PC-9 (cell line): ENCODE results near the gene PBX3. TPM values are rescaled to one million over a fixed set of nuclear protein-coding genes. Genes with fewer than 3 reads are reported as not detected.

Experiments used
- BruUV-seq: library from RNA; stranded (reverse); fragments of 400-500 nt; replicated peaks from 2 replicates; lab custom pipeline; 2021; lab: Mats Ljungman, UMichigan
- CTCF ChIA-PET: fragments of 300-600 bp; sonication (Branson Sonifier 250); formaldehyde crosslinking; loops from one replicate; lab custom pipeline; 2022; ENCODE audit warnings: antibody characterized with exemption; lab: Charles Lee
- POLR2A ChIA-PET: fragments of 300-600 bp; sonication (Branson Sonifier 250); formaldehyde crosslinking; loops from one replicate; lab custom pipeline; 2022; ENCODE audit warnings: antibody characterized with exemption; ENCODE audit not compliant: unreplicated experiment; lab: Charles Lee
- DNase-seq, 2 experiments: peaks; one replicate each; pipeline versions ENCODE4 v3.0.0 to v3.0.0-alpha.2; 2015 to 2022; ENCODE audit warnings: mixed read lengths in 1 of 2
- H2AFZ ChIP-seq: fragments of 200-600 bp; sonication (generic); 2 replicates; pipeline ENCODE4 v1.8.1; 2017; ENCODE audit warnings: antibody characterized with exemption
- H3F3A ChIP-seq: fragments of 200-600 bp; sonication (generic); 2 replicates; pipeline ENCODE4 v1.8.1; 2017; ENCODE audit warnings: antibody characterized with exemption, mild to moderate bottlenecking, low read depth; ENCODE audit not compliant: insufficient read depth
- H3K27ac ChIP-seq: fragments of 200-600 bp; sonication (generic); 2 replicates; pipeline ENCODE4 v1.6.1; 2016; ENCODE audit warnings: mixed run types
- H3K27me3 ChIP-seq: fragments of 200-600 bp; sonication (generic); 2 replicates; pipeline ENCODE4 v1.6.1; 2016; ENCODE audit warnings: low read depth, mixed run types; ENCODE audit not compliant: insufficient read depth
- H3K36me3 ChIP-seq: fragments of 200-600 bp; sonication (generic); 2 replicates; pipeline ENCODE4 v1.6.1; 2016; ENCODE audit warnings: low read depth, mixed run types
- H3K4me1 ChIP-seq: fragments of 200-600 bp; sonication (generic); replicated peaks from 2 replicates; pipeline ENCODE4 v1.6.1; 2016; ENCODE audit warnings: mixed run types; ENCODE audit not compliant: insufficient read depth
- H3K4me2 ChIP-seq: fragments of 200-600 bp; sonication (generic); 2 replicates; pipeline ENCODE4 v1.6.1; 2017; ENCODE audit warnings: mixed run types
- H3K4me3 ChIP-seq: fragments of 200-600 bp; sonication (generic); 2 replicates; pipeline ENCODE4 v1.6.1; 2016; ENCODE audit warnings: mixed run types
- H3K79me2 ChIP-seq: fragments of 200-600 bp; sonication (generic); 2 replicates; pipeline ENCODE4 v1.6.1; 2017; ENCODE audit warnings: low read depth, mixed run types
- H3K9me2 ChIP-seq: fragments of 200-600 bp; sonication (generic); 2 replicates; pipeline ENCODE4 v1.8.1; 2017; ENCODE audit warnings: mild to moderate bottlenecking; ENCODE audit not compliant: insufficient read depth
- H3K9me3 ChIP-seq: fragments of 200-600 bp; sonication (generic); 2 replicates; pipeline ENCODE4 v1.8.1; 2016; ENCODE audit warnings: low read depth; ENCODE audit not compliant: insufficient read depth
- H4K20me1 ChIP-seq: fragments of 200-600 bp; sonication (generic); 2 replicates; pipeline ENCODE4 v1.8.1; 2017; ENCODE audit not compliant: insufficient read depth
- CTCF ChIP-seq: fragments of 200-600 bp; sonication (generic); conservative IDR thresholded peaks from 2 replicates; pipeline ENCODE4 v1.6.1; 2017; ENCODE audit warnings: mixed run types, antibody characterized with exemption, mild to moderate bottlenecking, moderate library complexity
- EZH2 ChIP-seq: fragments of 200-600 bp; sonication (generic); IDR thresholded peaks from 2 replicates; pipeline ENCODE4 v1.8.0; 2017; ENCODE audit warnings: antibody characterized with exemption, low read depth
- intact Hi-C: fragments of 100-400 bp; cut with micrococcal nuclease; formaldehyde crosslinking; loops from one replicate; pipeline ENCODE4 v1.10.0; 2022; ENCODE audit not compliant: unreplicated experiment
- total RNA-seq: library from RNA; stranded (reverse); gene quantifications from 2 replicates; pipeline ENCODE4 v1.2.3, GENCODE V29; 2021

Gene PBX3
- total RNA-seq, 1 experiment from 2014 or later = 18.3 TPM

- H3K36me3 ChIP-seq = no peaks in the 10 kb centered on the region
- intact Hi-C loops = no loop called here
- no peaks in the 10 kb centered on the region for H3K9me2 ChIP-seq
- H4K20me1 ChIP-seq = no peaks in the 10 kb centered on the region
- no peak overlapping the region for H3K27ac ChIP-seq
- no peaks in the 10 kb centered on the region for H3K79me2 ChIP-seq
- H3K27me3 ChIP-seq = peaks cover 7% of the 10 kb centered on the region; the same call in 1 of the 2 replicates
- DNase-seq = no peak
- no peak for TF ChIP-seq EZH2
- TF ChIP-seq CTCF = no peak
- no peak overlapping the region for H3K4me3 ChIP-seq
- H3K4me2 ChIP-seq = no peak overlapping the region
- no peaks in the 10 kb centered on the region for H3K9me3 ChIP-seq
- no peak overlapping the region for H2AFZ ChIP-seq
- H3K4me1 ChIP-seq = no peaks in the 10 kb centered on the region
- H3F3A ChIP-seq = no peaks in the 10 kb centered on the region
- POLR2A ChIA-PET = interaction anchor here (0.6 kb wide), 1 partner anchor 8 kb away, joined by 4 read pairs; no protein-coding TSS in a partner anchor
- CTCF ChIA-PET = interaction anchor here (0.7 kb wide), 1 partner anchor 119 kb away, joined by 8 read pairs; no protein-coding TSS in a partner anchor
- no TSS peak for BruUV-seq
Observed at GRCh38 chr9:125990186-125990792, 243.1 kb downstream of the PBX3 start.

- no peaks in the 10 kb centered on the region for H3K9me2 ChIP-seq
- BruUV-seq = no TSS peak
- no peaks in the 10 kb centered on the region for H3K9me3 ChIP-seq
- H3K4me2 ChIP-seq = no peak overlapping the region
- no peak overlapping the region for H3K27ac ChIP-seq
- DNase-seq = no peak
- ChIA-PET POLR2A (no interaction called here), CTCF (interaction anchor here (0.7 kb wide), 1 partner anchor 119 kb away, joined by 8 read pairs; no protein-coding TSS in a partner anchor)
- H4K20me1 ChIP-seq = no peaks in the 10 kb centered on the region
- TF ChIP-seq EZH2 (no peak), CTCF (no peak)
- H3K4me1 ChIP-seq = no peaks in the 10 kb centered on the region
- peaks cover 11% of the 10 kb centered on the region; the same call in 1 of the 2 replicates for H3K27me3 ChIP-seq
- no peaks in the 10 kb centered on the region for H3K79me2 ChIP-seq
- H3F3A ChIP-seq = no peaks in the 10 kb centered on the region
- H2AFZ ChIP-seq = no peak overlapping the region
- no peaks in the 10 kb centered on the region for H3K36me3 ChIP-seq
- intact Hi-C loops = no loop called here
- no peak overlapping the region for H3K4me3 ChIP-seq
Observed at GRCh38 chr9:125990793-125991220, 243.6 kb downstream of the PBX3 start.

GRCh38 chr9:125991886-125992529, 244.8 kb downstream of the PBX3 start:
- Histone ChIP-seq H4K20me1 (no peaks in the 10 kb centered on the region), H3K4me3 (no peak overlapping the region), H3K79me2 (no peaks in the 10 kb centered on the region), H3K36me3 (no peaks in the 10 kb centered on the region), H3K4me1 (no peaks in the 10 kb centered on the region), H2AFZ (no peak overlapping the region), H3K9me3 (no peaks in the 10 kb centered on the region), H3K4me2 (no peak overlapping the region), H3F3A (no peaks in the 10 kb centered on the region), H3K27me3 (peaks cover 15% of the 10 kb centered on the region; the same call in 1 of the 2 replicates), H3K27ac (no peak overlapping the region), H3K9me2 (no peaks in the 10 kb centered on the region)
- no peak for TF ChIP-seq CTCF
- TF ChIP-seq EZH2 = no peak
- CTCF ChIA-PET = no interaction called here
- POLR2A ChIA-PET = no interaction called here
- no TSS peak for BruUV-seq
- DNase-seq = no peak
- intact Hi-C loops = no loop called here
